Measurements from ENCODE around the gene TMEM190. TPM values are rescaled to one million over a fixed set of nuclear protein-coding genes. Genes with fewer than 3 reads are reported as not detected.
"Not testable (repeated sequence)": the region's sequence is repeated elsewhere in the genome, so short reads cannot be mapped to it uniquely, and the experiment has no call there.

Gene TMEM190
- total and polyA plus RNA-seq, 9 donors, result 0.72 to 45.1 (median 2.5) TPM; not detected in 4

DNA sequence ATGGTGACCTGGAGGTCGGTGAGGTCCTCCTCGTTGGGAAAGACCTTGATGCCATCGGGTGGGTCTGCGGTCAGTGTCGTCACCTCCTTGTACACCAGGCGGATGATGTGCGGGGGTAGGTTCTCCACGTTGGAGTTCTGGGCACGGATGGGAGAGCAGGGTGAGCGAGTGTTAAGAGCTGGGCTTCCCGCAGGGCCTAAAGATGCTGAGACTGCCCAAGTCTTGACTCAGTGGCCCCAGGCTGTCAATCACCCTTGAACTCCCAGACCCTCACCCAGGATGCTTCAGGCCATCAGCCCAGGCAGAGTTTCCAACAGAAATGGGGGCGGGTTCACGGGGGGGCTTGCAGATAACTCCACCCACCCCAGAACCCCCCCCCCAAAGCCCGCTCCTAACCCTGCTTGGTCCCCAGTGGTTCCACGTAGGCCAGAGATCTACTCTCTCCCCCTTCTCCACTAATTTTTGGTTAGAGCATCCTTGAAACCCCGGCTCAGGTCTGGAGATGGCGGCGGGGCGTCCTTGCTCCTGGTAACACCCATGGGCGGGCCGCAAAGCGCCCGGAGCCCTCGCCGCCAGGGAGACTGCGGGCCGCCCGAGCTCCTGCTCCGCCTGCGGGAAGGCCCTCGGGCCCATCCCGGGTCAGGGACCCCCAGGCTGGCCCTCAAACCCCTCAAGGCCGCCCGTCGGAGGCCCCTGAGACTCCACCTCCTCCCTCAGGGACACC, 30.4 kb downstream of the TMEM190 start:
- WGBS, 3 donors, result 3 to 11% (median 8%) methylated on average over 20 to 35 of the region's 35 CpGs
- no peaks in the 10 kb centered on the region for H3K36me3 ChIP-seq
- peak overlapping the region; percentile 98 for H3K4me3 ChIP-seq
- peak overlapping the region; percentile 93 to 98 for H3K27ac ChIP-seq
- DNase-seq, result peak in 1 of 5 donors; percentile 50
- TF ChIP-seq POLR2A (IDR thresholded peaks at IDR 0.05) (no peak), EP300 (IDR thresholded peaks at IDR 0.05) (no peak)
- TF ChIP-seq, protein P1, sequence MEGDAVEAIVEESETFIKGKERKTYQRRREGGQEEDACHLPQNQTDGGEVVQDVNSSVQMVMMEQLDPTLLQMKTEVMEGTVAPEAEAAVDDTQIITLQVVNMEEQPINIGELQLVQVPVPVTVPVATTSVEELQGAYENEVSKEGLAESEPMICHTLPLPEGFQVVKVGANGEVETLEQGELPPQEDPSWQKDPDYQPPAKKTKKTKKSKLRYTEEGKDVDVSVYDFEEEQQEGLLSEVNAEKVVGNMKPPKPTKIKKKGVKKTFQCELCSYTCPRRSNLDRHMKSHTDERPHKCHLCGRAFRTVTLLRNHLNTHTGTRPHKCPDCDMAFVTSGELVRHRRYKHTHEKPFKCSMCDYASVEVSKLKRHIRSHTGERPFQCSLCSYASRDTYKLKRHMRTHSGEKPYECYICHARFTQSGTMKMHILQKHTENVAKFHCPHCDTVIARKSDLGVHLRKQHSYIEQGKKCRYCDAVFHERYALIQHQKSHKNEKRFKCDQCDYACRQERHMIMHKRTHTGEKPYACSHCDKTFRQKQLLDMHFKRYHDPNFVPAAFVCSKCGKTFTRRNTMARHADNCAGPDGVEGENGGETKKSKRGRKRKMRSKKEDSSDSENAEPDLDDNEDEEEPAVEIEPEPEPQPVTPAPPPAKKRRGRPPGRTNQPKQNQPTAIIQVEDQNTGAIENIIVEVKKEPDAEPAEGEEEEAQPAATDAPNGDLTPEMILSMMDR (IDR thresholded peaks at IDR 0.05), result no peak
- intact Hi-C loops (cut with DNase I), result no loop called here
- peaks cover 8% of the 10 kb centered on the region for H3K4me1 ChIP-seq (ENCODE audit: insufficient read depth)
- H3K27me3 ChIP-seq, result no peaks in the 10 kb centered on the region
- H3K9me3 ChIP-seq, result no peaks in the 10 kb centered on the region

DNA sequence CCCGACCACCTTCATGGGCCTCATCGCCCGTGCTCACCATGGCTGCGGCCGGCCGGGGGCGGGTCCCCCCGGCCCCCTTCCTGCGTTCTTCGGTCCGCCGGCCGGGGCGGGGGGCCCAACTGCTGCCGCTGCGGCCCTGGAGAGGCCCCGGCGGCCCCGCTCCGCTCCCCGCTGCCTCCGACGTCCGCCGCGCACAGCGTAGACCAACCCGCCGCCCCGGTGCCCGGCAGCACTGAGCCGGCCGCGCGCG, 30.8 kb downstream of the TMEM190 start, which contains the start of gene UBE2S:
UBE2S (minus strand) TSS at position 239 of the 250 bp plus-strand sequence; CDS start at position 40, 199 bp downstream.
- WGBS, 3 donors, result 0 to 1% (median 1%) methylated on average over 34 to 36 of the region's 36 CpGs
- TF ChIP-seq POLR2A (IDR thresholded peaks at IDR 0.05), result peak; percentile 87
- H3K27me3 ChIP-seq; H3K36me3 ChIP-seq; intact Hi-C loops (cut with DNase I); H3K9me3 ChIP-seq; DNase-seq; H3K4me1 ChIP-seq (ENCODE audit: insufficient read depth): not testable (repeated sequence)
- peak within 1 kb of the TSS; percentile 98 for H3K4me3 ChIP-seq
- peak within 1 kb of the TSS; percentile 93 to 98 for H3K27ac ChIP-seq

DNA sequence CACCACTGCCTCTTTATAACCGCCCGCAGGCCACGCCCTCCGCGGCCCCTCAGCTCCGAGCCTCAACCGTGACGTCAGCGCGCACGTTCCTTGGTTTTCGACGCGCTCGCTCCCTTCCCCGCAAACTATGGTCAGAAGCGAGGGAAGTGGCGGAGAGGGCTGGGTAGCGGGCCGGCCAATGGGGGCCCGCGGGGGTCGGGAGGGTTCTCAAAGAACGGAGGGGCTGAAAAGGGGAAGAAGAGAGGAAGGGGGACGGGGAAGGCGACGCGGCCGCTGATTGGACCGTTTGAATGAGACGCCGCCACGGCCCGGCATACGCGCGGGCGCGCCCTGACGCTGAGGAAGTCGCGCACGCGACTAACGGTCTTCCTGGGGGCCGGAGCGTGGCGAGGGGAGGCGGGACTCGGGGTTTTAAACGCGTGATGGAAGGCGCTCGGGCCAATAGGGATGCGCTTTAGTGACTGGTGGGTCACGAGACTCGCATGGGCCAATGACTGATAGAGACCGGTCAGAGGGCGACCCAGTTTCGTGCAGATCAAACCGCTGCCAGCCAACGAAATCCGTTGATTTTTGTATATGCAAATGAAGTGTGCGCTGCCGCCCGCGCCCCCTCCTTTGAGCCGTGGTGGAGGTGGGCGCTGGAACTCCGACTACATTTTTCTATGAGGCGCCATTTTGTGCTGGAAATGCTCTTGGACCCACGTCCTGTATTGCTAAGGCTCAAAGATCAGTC, 31.3 kb downstream of the TMEM190 start:
- Histone ChIP-seq H3K27ac (peak overlapping the region; percentile 93 to 98), H3K36me3 (no peaks in the 10 kb centered on the region), H3K9me3 (no peaks in the 10 kb centered on the region), H3K4me3 (peak overlapping the region; percentile 98), H3K4me1 (ENCODE audit: insufficient read depth) (peaks cover 8% of the 10 kb centered on the region), H3K27me3 (no peaks in the 10 kb centered on the region)
- 0 to 1% (median 1%) methylated on average over 72 of the region's 72 CpGs for WGBS, 3 donors
- intact Hi-C loops (cut with DNase I), result no loop called here
- TF ChIP-seq POLR2A (IDR thresholded peaks at IDR 0.05) (no peak), EP300 (IDR thresholded peaks at IDR 0.05) (peak; percentile 36)
- TF ChIP-seq, protein P1 (IDR thresholded peaks at IDR 0.05), result no peak
- peak; percentile 96 to 98 (median 97) for DNase-seq

DNA sequence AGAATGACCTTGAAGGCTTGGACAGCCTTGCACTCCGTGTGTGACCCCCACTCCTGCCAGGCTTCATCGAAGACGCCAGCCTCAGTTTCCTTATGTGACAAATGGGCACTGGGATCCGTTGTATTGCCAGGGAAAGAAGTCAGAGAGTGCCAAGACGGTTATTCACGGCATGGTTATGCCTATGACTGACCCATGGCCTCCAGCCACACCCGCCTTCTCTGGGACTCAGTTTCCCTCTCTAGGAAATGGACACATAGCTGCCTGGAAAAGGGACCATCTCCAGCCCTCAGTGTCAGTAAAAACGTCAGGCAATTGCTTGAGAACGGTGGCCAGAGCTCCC, 31.9 kb downstream of the TMEM190 start:
- DNase-seq, result no peak
- no peak for TF ChIP-seq POLR2A (IDR thresholded peaks at IDR 0.05)
- TF ChIP-seq, protein P1 (IDR thresholded peaks at IDR 0.05), result no peak
- TF ChIP-seq EP300 (IDR thresholded peaks at IDR 0.05), result no peak
- Histone ChIP-seq H3K4me1 (ENCODE audit: insufficient read depth) (peaks cover 8% of the 10 kb centered on the region), H3K4me3 (peak overlapping the region; percentile 35), H3K27me3 (no peaks in the 10 kb centered on the region), H3K9me3 (no peaks in the 10 kb centered on the region), H3K36me3 (no peaks in the 10 kb centered on the region), H3K27ac (peak overlapping the region; percentile 57 to 98)
- WGBS, 3 donors, result 40 to 47% (median 41%) methylated on average over 9 of the region's 9 CpGs
- intact Hi-C loops (cut with DNase I), result no loop called here

DNA sequence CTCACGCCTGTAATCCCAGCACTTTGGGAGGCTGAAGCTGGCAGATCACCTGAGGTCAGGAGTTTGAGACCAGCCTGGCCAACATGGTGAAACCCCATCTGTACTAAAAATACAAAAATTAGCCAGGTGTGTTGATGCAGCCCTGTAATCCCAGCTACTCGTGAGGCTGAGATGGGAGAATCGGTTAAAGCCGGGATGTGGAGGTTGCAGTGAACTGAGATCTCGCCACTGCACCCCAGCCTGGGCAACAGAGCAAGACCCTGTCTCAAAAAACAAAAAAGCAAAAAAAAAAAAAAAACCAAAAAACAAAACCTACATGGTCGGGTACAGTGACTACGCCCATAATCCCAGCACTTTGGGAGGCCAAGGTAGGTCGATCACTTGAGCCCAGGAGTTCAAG, 32.6 kb downstream of the TMEM190 start:
- H3K36me3 ChIP-seq; H3K27me3 ChIP-seq; H3K4me1 ChIP-seq (ENCODE audit: insufficient read depth); intact Hi-C loops (cut with DNase I); DNase-seq; H3K9me3 ChIP-seq; H3K27ac ChIP-seq; H3K4me3 ChIP-seq: not testable (repeated sequence)
- WGBS, 3 donors, result 93 to 96% (median 95%) methylated on average over 8 of the region's 8 CpGs
